ENCODE measurements around the gene HES4.

Gene HES4

DNA sequence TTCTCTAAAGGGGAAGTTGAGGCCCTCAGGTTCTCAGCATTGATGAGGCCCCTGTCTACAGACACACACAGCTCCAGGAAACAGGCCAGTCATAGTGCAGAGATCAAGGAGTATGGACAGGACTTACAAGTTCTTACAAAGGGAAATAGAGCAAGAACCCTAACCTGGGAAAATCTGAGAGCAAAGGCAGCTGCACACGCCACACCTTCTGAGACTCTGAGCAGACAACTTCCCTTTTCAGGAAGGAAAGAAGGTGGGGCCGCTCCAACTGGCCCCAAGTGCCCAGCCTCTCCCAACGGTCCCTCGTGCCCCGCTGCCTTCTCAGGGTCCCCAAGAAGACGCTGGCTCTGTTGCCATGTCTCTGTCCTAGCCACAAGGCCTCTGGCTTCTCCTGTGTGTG, 44.4 kb downstream of the HES4 start:
- 94 to 96% methylated on average over 6 of the region's 6 CpGs for WGBS, 2 experiments
- Histone ChIP-seq H3K36me3 (ENCODE audit: control insufficient read depth, insufficient read depth, low read length) (peaks cover 34% of the 10 kb centered on the region), H3K27ac (ENCODE audit: insufficient read depth, low read depth, low read length, poor library complexity, severe bottlenecking) (no peak overlapping the region)

DNA sequence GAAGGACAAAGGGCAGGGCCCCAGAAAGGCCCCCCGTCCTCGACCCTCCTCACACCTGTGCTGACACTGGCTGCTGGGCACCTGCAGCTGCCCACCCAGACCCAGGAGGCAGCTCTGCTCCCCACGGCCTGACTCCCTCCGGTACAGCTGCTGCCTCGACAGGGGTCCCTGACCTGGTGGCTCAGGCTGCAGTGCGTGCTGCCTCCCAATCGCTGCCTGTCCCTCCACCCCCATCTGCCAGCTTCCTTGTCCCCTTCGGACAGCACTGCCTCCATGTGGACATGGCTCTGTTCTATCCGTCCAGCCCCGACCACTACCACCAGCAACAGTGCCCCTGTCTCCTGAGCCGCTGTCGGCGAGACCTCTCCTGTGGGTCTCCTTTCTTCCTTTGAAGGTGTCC, 45.0 kb downstream of the HES4 start:
- Histone ChIP-seq H3K4me1 (ENCODE audit: control insufficient read depth, insufficient read depth, low read length) (no peaks in the 10 kb centered on the region), H3K27ac (ENCODE audit: insufficient read depth, low read depth, low read length, poor library complexity, severe bottlenecking) (no peak overlapping the region), H3K27me3 (ENCODE audit: control insufficient read depth, insufficient read depth, low read length, poor library complexity, severe bottlenecking) (peaks cover 8% of the 10 kb centered on the region), H3K9me3 (ENCODE audit: control insufficient read depth, low read length) (no peaks in the 10 kb centered on the region), H3K36me3 (ENCODE audit: control insufficient read depth, insufficient read depth, low read length) (peaks cover 39% of the 10 kb centered on the region), H3K4me3 (ENCODE audit: insufficient read depth, low read depth, low read length) (no peak overlapping the region)
- 93 to 94% methylated on average over 13 of the region's 13 CpGs for WGBS, 2 experiments

More for the DNA sequence above, 44.4 kb downstream of the HES4 start:
- no peak overlapping the region for H3K4me3 ChIP-seq (ENCODE audit: insufficient read depth, low read depth, low read length)
- H3K9me3 ChIP-seq (ENCODE audit: control insufficient read depth, low read length), result no peaks in the 10 kb centered on the region
- no peaks in the 10 kb centered on the region for H3K4me1 ChIP-seq (ENCODE audit: control insufficient read depth, insufficient read depth, low read length)
- peaks cover 13% of the 10 kb centered on the region for H3K27me3 ChIP-seq (ENCODE audit: control insufficient read depth, insufficient read depth, low read length, poor library complexity, severe bottlenecking)

DNA sequence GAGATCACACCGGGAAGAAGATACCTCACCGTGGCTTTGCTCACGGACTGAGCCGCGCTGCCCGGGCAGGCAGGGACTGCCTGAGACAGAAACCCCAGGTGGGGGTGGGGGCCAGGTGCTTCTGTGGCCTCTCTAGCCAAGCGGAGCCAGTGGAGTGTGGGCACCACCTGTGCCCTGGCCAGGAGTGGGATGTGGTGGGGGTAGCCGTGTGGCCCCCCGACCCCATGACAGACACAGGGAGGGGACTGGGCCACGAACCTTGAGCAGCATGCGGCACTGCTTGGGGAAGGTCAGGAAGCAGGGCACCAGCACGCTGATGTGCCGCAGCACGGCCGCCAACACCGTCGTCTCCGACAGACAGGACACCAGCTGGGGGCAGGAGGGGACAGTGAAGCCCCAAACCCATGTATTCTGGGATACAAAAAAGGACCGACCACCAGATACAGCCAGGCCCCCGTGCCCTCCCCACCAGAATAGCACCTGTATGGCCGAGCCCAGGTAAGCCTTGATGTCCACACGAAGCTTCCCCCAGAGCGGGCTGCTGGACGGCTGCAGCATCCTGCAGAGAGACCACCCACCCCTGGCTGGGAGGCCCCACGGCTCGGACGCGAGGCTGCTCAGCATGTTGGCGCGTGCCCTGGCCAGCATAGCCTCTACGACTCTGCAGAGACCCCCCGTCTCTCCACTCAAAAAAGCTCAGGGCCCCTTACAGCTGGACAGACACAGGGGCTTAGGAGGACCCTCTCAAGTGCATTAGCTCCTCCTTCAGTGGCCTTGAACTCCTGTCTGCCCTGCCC, 46.2 kb downstream of the HES4 start:
- WGBS, 2 experiments, result 92% methylated on average over 32 of the region's 32 CpGs
- no peaks in the 10 kb centered on the region for H3K9me3 ChIP-seq (ENCODE audit: control insufficient read depth, low read length)
- no peaks in the 10 kb centered on the region for H3K4me1 ChIP-seq (ENCODE audit: control insufficient read depth, insufficient read depth, low read length)
- H3K4me3 ChIP-seq (ENCODE audit: insufficient read depth, low read depth, low read length), result no peak overlapping the region
- H3K36me3 ChIP-seq (ENCODE audit: control insufficient read depth, insufficient read depth, low read length), result peaks cover 44% of the 10 kb centered on the region
- no peaks in the 10 kb centered on the region for H3K27me3 ChIP-seq (ENCODE audit: control insufficient read depth, insufficient read depth, low read length, poor library complexity, severe bottlenecking)
- no peak overlapping the region for H3K27ac ChIP-seq (ENCODE audit: insufficient read depth, low read depth, low read length, poor library complexity, severe bottlenecking)

DNA sequence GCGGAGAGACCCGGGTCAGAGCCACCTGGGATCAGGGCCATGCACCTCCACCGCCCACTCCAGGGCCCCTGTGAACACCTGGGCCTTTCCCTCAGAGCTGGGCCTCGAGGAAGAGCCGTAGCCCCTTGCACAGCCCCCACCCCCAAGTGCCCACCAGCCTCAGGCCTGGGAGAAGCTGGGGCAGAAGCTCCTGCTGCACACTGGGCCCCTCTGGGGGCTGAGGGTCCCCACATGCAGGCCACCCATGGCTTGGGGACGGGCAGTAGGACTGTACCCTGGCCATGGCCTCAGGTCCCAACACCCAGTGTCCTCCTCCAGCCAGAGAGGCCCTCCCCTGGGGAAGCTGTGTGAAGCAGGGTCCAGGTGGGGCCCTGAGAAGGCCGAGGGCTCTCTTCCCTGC, 47.3 kb downstream of the HES4 start:
- Histone ChIP-seq H3K36me3 (ENCODE audit: control insufficient read depth, insufficient read depth, low read length) (peaks cover 44% of the 10 kb centered on the region), H3K9me3 (ENCODE audit: control insufficient read depth, low read length) (no peaks in the 10 kb centered on the region), H3K27ac (ENCODE audit: insufficient read depth, low read depth, low read length, poor library complexity, severe bottlenecking) (no peak overlapping the region), H3K4me3 (ENCODE audit: insufficient read depth, low read depth, low read length) (no peak overlapping the region), H3K27me3 (ENCODE audit: control insufficient read depth, insufficient read depth, low read length, poor library complexity, severe bottlenecking) (no peaks in the 10 kb centered on the region), H3K4me1 (ENCODE audit: control insufficient read depth, insufficient read depth, low read length) (no peaks in the 10 kb centered on the region)
- 93 to 96% methylated on average over 7 of the region's 7 CpGs for WGBS, 2 experiments

DNA sequence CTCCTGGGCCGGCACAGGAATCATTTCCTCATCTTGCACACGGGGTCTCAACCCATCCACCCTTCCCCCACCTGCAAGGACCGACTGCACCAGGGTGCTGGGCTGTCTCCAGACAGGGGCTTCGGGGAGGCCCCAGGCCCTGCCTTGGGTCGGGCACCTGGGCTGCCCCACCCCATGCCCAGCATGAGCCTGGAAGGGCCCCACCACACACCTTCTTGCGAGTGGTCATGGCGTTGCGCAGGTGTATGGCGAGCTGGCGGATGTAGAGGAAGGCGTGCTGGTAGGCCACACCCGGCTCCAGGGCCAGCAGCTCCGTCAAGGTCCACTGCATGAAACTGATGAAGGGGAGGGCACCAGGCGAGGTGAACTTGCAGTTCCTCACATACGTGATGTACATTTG, 47.7 kb downstream of the HES4 start:
- H3K36me3 ChIP-seq (ENCODE audit: control insufficient read depth, insufficient read depth, low read length), result peaks cover 44% of the 10 kb centered on the region

DNA sequence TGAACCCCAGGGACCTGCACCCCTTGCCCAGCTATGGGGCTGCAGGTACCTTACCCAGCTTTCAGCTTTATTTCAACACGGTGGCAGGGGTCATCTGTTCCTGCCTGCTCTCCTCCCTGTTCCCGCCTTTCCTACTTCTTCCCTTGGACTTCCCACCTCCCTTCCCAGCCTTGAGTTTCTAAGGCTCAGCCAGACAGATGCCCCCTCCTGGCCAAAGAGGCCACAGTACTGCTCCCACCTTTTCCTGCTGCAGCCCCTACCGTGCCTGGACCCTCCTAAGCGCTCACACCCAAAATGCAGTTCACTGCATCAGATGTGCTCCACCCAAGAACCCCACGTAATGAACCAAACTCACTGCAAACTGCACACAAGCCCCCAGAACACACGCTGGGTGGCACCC, 48.5 kb downstream of the HES4 start:
- no peaks in the 10 kb centered on the region for H3K4me1 ChIP-seq (ENCODE audit: control insufficient read depth, insufficient read depth, low read length)
- no peak overlapping the region for H3K27ac ChIP-seq (ENCODE audit: insufficient read depth, low read depth, low read length, poor library complexity, severe bottlenecking)
- H3K9me3 ChIP-seq (ENCODE audit: control insufficient read depth, low read length), result no peaks in the 10 kb centered on the region
- 75% methylated on average over 6 of the region's 6 CpGs for WGBS, 2 experiments
- H3K4me3 ChIP-seq (ENCODE audit: insufficient read depth, low read depth, low read length), result no peak overlapping the region
- H3K27me3 ChIP-seq (ENCODE audit: control insufficient read depth, insufficient read depth, low read length, poor library complexity, severe bottlenecking), result no peaks in the 10 kb centered on the region
- peaks cover 47% of the 10 kb centered on the region for H3K36me3 ChIP-seq (ENCODE audit: control insufficient read depth, insufficient read depth, low read length)

More for the DNA sequence above, 47.7 kb downstream of the HES4 start:
- 96 to 97% methylated on average over 15 of the region's 15 CpGs for WGBS, 2 experiments
- Histone ChIP-seq H3K9me3 (ENCODE audit: control insufficient read depth, low read length) (no peaks in the 10 kb centered on the region), H3K27me3 (ENCODE audit: control insufficient read depth, insufficient read depth, low read length, poor library complexity, severe bottlenecking) (no peaks in the 10 kb centered on the region), H3K27ac (ENCODE audit: insufficient read depth, low read depth, low read length, poor library complexity, severe bottlenecking) (no peak overlapping the region), H3K4me1 (ENCODE audit: control insufficient read depth, insufficient read depth, low read length) (no peaks in the 10 kb centered on the region), H3K4me3 (ENCODE audit: insufficient read depth, low read depth, low read length) (no peak overlapping the region)

DNA sequence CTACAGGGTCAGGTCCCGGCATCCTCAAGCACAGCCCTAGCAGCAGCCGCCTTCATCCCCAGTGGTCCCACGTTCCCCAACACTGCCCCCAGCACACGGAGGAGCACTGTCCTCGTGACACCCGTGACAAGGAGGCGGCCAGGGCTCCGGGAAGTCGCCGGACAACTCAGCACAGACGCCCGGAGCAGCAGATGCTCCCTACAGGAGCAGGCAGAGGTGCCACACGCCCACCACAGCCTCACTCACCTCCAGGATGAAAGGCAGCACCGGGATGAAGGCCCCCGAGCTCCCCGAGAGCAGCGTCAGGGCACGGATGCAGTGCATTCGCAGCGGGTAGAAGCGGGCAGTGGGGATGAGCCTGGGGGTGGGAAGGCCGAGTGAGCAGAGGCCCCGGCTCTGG, 49.0 kb downstream of the HES4 start:
- no peaks in the 10 kb centered on the region for H3K9me3 ChIP-seq (ENCODE audit: control insufficient read depth, low read length)
- peaks cover 47% of the 10 kb centered on the region for H3K36me3 ChIP-seq (ENCODE audit: control insufficient read depth, insufficient read depth, low read length)
- 94 to 97% methylated on average over 23 of the region's 23 CpGs for WGBS, 2 experiments
- no peaks in the 10 kb centered on the region for H3K27me3 ChIP-seq (ENCODE audit: control insufficient read depth, insufficient read depth, low read length, poor library complexity, severe bottlenecking)
- no peaks in the 10 kb centered on the region for H3K4me1 ChIP-seq (ENCODE audit: control insufficient read depth, insufficient read depth, low read length)
- no peak overlapping the region for H3K4me3 ChIP-seq (ENCODE audit: insufficient read depth, low read depth, low read length)
- H3K27ac ChIP-seq (ENCODE audit: insufficient read depth, low read depth, low read length, poor library complexity, severe bottlenecking), result no peak overlapping the region

DNA sequence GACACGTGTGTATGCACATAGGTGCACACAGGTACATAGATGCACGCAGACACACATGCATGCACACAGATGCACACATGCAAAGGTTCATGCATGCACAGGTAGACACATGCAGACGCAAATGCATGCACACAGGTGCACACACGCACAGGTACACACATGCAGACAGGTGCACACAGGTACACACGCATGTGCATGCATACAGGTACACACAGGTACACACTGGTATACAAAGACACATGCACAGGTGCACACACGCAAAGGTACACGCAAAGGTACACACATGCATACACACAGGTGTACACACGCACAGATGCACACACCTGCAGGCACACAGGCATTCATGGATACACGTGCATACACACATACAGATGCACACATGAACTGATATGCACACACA, 49.6 kb downstream of the HES4 start:
- H3K36me3 ChIP-seq (ENCODE audit: control insufficient read depth, insufficient read depth, low read length), result peaks cover 41% of the 10 kb centered on the region
- 93 to 95% methylated on average over 9 of the region's 9 CpGs for WGBS, 2 experiments
- H3K4me3 ChIP-seq (ENCODE audit: insufficient read depth, low read depth, low read length), result no peak overlapping the region
- H3K4me1 ChIP-seq (ENCODE audit: control insufficient read depth, insufficient read depth, low read length), result no peaks in the 10 kb centered on the region
- no peaks in the 10 kb centered on the region for H3K9me3 ChIP-seq (ENCODE audit: control insufficient read depth, low read length)
- no peak overlapping the region for H3K27ac ChIP-seq (ENCODE audit: insufficient read depth, low read depth, low read length, poor library complexity, severe bottlenecking)
- H3K27me3 ChIP-seq (ENCODE audit: control insufficient read depth, insufficient read depth, low read length, poor library complexity, severe bottlenecking), result no peaks in the 10 kb centered on the region

Data from ectodermal cell (in vitro differentiated cells).